RWPE2 (cell line): Measurements from ENCODE around the gene CSPG5.

Experiments used
- ATAC-seq: fragments of 200-7000 bp; cut with Tn5 transposase; 3 replicates; pipeline ENCODE4 v1.9.1; 2021; ENCODE audit warnings: low read depth
- DNase-seq: peaks from one replicate; pipeline ENCODE4 v3.0.0-alpha.2; 2020; ENCODE audit warnings: low spot score
- H3K27ac ChIP-seq: fragments of 450-650 bp; 2 replicates; pipeline ENCODE4 v1.5.1; 2017; ENCODE audit warnings: mild to moderate bottlenecking; ENCODE audit not compliant: poor library complexity, severe bottlenecking
- H3K27me3 ChIP-seq: fragments of 250-450 bp; sonication (Bioruptor Pico); 2 replicates; pipeline ENCODE4 v1.5.1; 2021; ENCODE audit warnings: mild to moderate bottlenecking, moderate library complexity; ENCODE audit not compliant: insufficient read depth, poor library complexity, severe bottlenecking
- H3K36me3 ChIP-seq: fragments of 250-450 bp; sonication (Bioruptor Pico); 2 replicates; pipeline ENCODE4 v1.5.1; 2020; ENCODE audit warnings: low read depth, mild to moderate bottlenecking, moderate library complexity
- H3K4me1 ChIP-seq: fragments of 250-450 bp; sonication (Bioruptor Pico); 2 replicates; pipeline ENCODE4 v1.5.1; 2021; ENCODE audit warnings: mild to moderate bottlenecking, moderate library complexity; ENCODE audit not compliant: insufficient read depth, poor library complexity, severe bottlenecking
- H3K4me3 ChIP-seq: fragments of 250-450 bp; sonication (Bioruptor Pico); 2 replicates; pipeline ENCODE4 v1.5.1; 2021; ENCODE audit warnings: mild to moderate bottlenecking, moderate library complexity; ENCODE audit not compliant: severe bottlenecking
- H3K9me3 ChIP-seq: fragments of 250-450 bp; sonication (Bioruptor Pico); 2 replicates; pipeline ENCODE4 v1.5.1; 2021; ENCODE audit warnings: mild to moderate bottlenecking, moderate library complexity; ENCODE audit not compliant: severe bottlenecking
- CTCF ChIP-seq: fragments of 450-650 bp; IDR thresholded peaks from one replicate; pipeline ENCODE4 v1.5.1; 2017; ENCODE audit warnings: mild to moderate bottlenecking, moderate library complexity; ENCODE audit not compliant: poor library complexity, severe bottlenecking

The CSPG5 gene

GRCh38 chr3:47573190-47574172 lies 5.2 kb downstream of the CSPG5 start:
- Histone ChIP-seq H3K4me1 (no peaks in the 10 kb centered on the region), H3K4me3 (no peak overlapping the region), H3K27ac (no peak overlapping the region), H3K27me3 (peaks cover 7% of the 10 kb centered on the region), H3K36me3 (no peaks in the 10 kb centered on the region), H3K9me3 (peaks cover 2% of the 10 kb centered on the region)
- DNase-seq (no peak), ATAC-seq (no peak)
- TF ChIP-seq CTCF, result no peak

GRCh38 chr3:47571391-47572175 lies 7.1 kb downstream of the CSPG5 start:
- no peak for DNase-seq
- TF ChIP-seq CTCF, result no peak
- no peaks in the 10 kb centered on the region for H3K27me3 ChIP-seq
- no peaks in the 10 kb centered on the region for H3K4me1 ChIP-seq
- no peak overlapping the region for H3K27ac ChIP-seq
- no peak for ATAC-seq
- H3K4me3 ChIP-seq, result no peak overlapping the region
- H3K9me3 ChIP-seq, result no peaks in the 10 kb centered on the region
- H3K36me3 ChIP-seq, result no peaks in the 10 kb centered on the region

- H3K4me1 ChIP-seq, result no peaks in the 10 kb centered on the region
- no peak for TF ChIP-seq CTCF
- no peak overlapping the region for H3K4me3 ChIP-seq
- H3K27ac ChIP-seq, result no peak overlapping the region
- no peaks in the 10 kb centered on the region for H3K36me3 ChIP-seq
- no peaks in the 10 kb centered on the region for H3K9me3 ChIP-seq
- DNase-seq (no peak), ATAC-seq (no peak)
- H3K27me3 ChIP-seq, result no peaks in the 10 kb centered on the region
Observed at GRCh38 chr3:47568901-47569300, 9.8 kb downstream of the CSPG5 start.

GRCh38 chr3:47567149-47567548 lies 11.5 kb downstream of the CSPG5 start:
- no peak for DNase-seq
- ATAC-seq, result no peak
- H3K9me3 ChIP-seq, result no peaks in the 10 kb centered on the region
- H3K27ac ChIP-seq, result no peak overlapping the region
- H3K4me3 ChIP-seq, result no peak overlapping the region
- no peaks in the 10 kb centered on the region for H3K4me1 ChIP-seq
- TF ChIP-seq CTCF, result no peak
- H3K27me3 ChIP-seq, result no peaks in the 10 kb centered on the region
- H3K36me3 ChIP-seq, result no peaks in the 10 kb centered on the region
